GM12875 (cell line): ENCODE results near the gene KIF2B.

Experiments used
- H3K4me3 ChIP-seq: one replicate; pipeline ENCODE4 v1.5.1; 2011; ENCODE audit warnings: low read depth, low read length, control low read depth
- TF ChIP-seq, protein P1 (sequence below): IDR thresholded peaks from 2 replicates; pipeline ENCODE4 v1.5.1; 2011; ENCODE audit warnings: low read depth, mild to moderate bottlenecking, control low read depth, inconsistent platforms, low read length, moderate library complexity, borderline replicate concordance; ENCODE audit not compliant: insufficient read depth

KIF2B gene, protein sequence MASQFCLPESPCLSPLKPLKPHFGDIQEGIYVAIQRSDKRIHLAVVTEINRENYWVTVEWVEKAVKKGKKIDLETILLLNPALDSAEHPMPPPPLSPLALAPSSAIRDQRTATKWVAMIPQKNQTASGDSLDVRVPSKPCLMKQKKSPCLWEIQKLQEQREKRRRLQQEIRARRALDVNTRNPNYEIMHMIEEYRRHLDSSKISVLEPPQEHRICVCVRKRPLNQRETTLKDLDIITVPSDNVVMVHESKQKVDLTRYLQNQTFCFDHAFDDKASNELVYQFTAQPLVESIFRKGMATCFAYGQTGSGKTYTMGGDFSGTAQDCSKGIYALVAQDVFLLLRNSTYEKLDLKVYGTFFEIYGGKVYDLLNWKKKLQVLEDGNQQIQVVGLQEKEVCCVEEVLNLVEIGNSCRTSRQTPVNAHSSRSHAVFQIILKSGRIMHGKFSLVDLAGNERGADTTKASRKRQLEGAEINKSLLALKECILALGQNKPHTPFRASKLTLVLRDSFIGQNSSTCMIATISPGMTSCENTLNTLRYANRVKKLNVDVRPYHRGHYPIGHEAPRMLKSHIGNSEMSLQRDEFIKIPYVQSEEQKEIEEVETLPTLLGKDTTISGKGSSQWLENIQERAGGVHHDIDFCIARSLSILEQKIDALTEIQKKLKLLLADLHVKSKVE

DNA sequence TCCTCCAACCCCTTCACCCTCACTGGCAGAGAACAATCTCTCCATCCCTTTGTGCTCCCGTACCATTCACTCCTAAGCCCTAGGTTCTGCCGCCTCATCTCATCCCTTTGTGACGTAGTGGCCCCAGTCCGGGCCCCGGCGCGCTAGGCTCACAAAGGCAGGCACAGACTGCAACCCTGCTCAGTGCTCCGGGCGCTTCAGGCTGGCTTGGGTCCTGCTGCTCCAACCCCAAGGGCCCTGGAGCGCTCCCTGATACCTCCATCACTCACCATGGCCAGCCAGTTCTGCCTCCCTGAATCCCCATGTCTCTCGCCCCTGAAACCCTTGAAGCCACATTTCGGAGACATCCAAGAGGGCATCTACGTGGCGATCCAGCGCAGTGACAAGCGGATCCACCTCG lies at the start of gene KIF2B:
Gene KIF2B (plus strand): TSS at position 164 of the 400 bp plus-strand sequence. CDS start 107 bp downstream, at position 271.
- no peak within 1 kb of the TSS for H3K4me3 ChIP-seq
- TF ChIP-seq, protein P1, sequence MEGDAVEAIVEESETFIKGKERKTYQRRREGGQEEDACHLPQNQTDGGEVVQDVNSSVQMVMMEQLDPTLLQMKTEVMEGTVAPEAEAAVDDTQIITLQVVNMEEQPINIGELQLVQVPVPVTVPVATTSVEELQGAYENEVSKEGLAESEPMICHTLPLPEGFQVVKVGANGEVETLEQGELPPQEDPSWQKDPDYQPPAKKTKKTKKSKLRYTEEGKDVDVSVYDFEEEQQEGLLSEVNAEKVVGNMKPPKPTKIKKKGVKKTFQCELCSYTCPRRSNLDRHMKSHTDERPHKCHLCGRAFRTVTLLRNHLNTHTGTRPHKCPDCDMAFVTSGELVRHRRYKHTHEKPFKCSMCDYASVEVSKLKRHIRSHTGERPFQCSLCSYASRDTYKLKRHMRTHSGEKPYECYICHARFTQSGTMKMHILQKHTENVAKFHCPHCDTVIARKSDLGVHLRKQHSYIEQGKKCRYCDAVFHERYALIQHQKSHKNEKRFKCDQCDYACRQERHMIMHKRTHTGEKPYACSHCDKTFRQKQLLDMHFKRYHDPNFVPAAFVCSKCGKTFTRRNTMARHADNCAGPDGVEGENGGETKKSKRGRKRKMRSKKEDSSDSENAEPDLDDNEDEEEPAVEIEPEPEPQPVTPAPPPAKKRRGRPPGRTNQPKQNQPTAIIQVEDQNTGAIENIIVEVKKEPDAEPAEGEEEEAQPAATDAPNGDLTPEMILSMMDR: no peak

DNA sequence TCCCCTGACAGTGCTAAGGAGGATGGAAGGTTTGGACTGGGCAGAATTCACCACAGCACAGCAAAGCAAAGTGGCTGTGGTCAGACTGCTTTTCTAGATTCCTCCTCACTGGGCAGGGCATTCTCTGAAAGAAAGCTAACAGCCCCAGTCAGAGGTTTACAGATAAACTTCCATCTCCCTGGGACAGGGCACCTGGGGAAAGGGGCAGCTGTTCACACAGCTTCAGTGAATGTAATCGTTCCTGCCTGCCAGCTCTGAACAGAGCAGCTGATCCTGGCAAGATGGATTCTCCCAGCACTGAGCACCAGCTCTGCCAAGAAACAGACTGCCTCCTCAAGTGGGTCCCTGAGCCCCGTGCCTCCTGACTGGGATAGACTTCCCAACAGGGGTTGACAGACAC lies 42.4 kb upstream of the KIF2B start:
- no peak overlapping the region for H3K4me3 ChIP-seq
- TF ChIP-seq, protein P1: no peak

DNA sequence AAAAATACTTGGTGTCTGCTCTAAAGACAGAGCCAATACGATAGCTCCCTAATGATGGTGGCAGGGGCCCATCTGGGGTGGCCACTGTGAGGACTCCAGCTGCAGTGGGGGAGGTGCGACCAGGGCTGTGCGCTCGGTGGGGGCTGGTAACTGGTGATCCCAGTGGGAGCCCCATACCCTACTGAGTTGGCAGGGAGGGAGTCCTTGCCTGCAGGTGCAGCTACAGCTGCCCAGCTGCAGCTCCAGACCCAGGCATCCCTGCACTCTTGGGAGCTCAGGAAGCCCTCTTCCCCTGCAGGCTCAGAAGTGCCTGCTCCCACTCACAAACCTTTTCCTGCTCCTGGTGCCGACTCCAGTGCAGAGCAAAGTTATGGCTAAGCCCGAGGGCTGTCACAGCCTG lies 31.2 kb upstream of the KIF2B start:
- H3K4me3 ChIP-seq: no peak overlapping the region
- TF ChIP-seq, protein P1: no peak

DNA sequence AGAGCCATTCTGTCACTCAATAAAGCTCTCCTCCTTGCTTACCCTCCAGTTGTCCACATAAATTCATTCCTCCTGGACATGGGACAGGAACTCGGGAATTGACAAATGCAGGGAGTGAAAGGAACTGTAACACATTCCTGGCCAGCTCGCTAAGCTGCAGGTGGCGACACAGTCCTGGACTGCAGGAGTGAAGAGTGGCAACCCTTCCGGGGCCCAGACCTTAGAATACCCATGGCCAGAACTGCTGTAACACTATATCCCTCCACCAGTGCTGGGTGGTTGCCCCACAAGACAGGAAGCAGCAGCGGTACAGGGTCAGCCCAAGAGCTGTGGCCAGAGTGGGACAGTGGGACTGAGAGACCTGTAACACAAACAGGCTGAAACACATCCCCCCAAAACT lies 30.3 kb upstream of the KIF2B start:
- TF ChIP-seq, protein P1: no peak

DNA sequence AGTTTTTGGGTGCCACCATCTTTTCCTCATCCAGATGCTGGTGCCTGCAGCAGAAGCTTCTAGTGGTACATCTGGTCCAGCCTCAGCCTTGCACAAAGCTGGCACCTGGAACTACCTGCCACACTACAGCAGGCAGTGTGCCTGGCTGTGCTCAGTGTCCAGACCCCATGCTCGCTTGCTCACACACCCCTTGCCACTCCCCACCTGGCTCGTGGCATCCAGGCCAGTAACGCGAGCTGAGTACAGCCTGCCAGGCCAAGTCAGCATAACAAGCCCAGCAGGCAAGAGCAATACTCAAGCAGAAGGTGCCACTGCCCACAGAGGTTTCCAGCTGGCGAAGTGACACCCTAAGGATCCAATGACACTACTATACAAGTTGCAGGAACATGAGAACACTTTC lies 29.7 kb upstream of the KIF2B start:
- TF ChIP-seq, protein P1: no peak
- no peak overlapping the region for H3K4me3 ChIP-seq

More for the DNA sequence above, 30.3 kb upstream of the KIF2B start:
- no peak overlapping the region for H3K4me3 ChIP-seq

DNA sequence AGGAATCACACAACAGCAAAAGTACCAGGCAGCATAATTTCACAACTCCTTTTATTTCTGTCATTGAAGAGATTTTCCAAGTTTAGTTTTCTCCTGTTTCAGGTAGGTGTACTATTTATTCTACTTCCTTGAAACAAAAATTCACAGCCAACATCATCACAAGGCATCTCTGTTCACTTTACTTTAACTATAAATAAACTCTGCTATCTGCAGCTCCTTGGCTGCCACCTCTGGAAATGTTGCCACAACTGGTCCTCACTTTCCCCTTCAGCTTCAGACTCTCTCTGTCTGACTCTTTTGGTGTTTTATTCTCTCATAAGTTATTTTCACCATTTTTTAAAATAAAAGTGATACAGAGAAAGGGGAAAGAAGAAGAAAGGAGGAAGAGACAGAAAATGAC lies 27.9 kb upstream of the KIF2B start:
- TF ChIP-seq, protein P1: no peak

More for the DNA sequence above, 27.9 kb upstream of the KIF2B start:
- H3K4me3 ChIP-seq: no peak overlapping the region
